Keratinocyte (primary cell): ENCODE measurements around the gene RNF121.

ENCODE experiments used
- EZH2 ChIP-seq: IDR thresholded peaks from one replicate; pipeline ENCODE4 v1.6.1; 2012; ENCODE audit warnings: inconsistent platforms, mild to moderate bottlenecking, low read length, moderate library complexity
- TF ChIP-seq, protein P1 (sequence below), 3 experiments: IDR thresholded peaks in 1 of 3; conservative IDR thresholded peaks in 1 of 3; optimal IDR thresholded peaks in 1 of 3; 2 replicates in 2 of 3; 3 replicates in 1 of 3; pipeline versions ENCODE3 to v1.5.1; 2011; ENCODE audit warnings: low read length in 3 of 3, mild to moderate bottlenecking in 3 of 3, moderate library complexity in 2 of 3, control low read depth in 1 of 3, inconsistent platforms in 1 of 3; ENCODE audit not compliant: insufficient read depth in 2 of 3; ENCODE audit errors: extremely low read depth in 1 of 3

DNA sequence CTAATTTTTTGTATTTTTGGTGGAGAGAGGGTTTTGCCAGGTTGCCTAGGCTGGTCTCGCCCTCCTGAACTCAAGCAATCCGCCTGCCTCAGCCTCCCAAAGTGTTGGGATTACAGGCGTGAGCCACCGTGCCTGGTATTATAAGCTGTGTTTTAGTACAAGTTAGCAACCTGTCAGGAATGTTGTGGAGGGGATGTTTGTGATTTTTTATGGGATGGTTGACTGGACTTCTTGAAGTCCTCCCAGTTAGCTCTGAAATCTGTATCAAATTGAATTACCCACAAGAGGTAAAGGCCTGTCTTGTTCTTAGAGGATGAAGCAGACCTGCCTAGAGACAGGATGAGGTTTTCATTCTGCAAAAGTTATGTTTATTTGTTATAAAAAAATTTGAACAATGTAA is 35.8 kb downstream of the RNF121 start:
- TF ChIP-seq EZH2: no peak
- TF ChIP-seq, protein P1, sequence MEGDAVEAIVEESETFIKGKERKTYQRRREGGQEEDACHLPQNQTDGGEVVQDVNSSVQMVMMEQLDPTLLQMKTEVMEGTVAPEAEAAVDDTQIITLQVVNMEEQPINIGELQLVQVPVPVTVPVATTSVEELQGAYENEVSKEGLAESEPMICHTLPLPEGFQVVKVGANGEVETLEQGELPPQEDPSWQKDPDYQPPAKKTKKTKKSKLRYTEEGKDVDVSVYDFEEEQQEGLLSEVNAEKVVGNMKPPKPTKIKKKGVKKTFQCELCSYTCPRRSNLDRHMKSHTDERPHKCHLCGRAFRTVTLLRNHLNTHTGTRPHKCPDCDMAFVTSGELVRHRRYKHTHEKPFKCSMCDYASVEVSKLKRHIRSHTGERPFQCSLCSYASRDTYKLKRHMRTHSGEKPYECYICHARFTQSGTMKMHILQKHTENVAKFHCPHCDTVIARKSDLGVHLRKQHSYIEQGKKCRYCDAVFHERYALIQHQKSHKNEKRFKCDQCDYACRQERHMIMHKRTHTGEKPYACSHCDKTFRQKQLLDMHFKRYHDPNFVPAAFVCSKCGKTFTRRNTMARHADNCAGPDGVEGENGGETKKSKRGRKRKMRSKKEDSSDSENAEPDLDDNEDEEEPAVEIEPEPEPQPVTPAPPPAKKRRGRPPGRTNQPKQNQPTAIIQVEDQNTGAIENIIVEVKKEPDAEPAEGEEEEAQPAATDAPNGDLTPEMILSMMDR (optimal IDR thresholded peaks at IDR 0.05 in 1 of 3, IDR thresholded peaks at IDR 0.05 in 1 of 3, conservative IDR thresholded peaks at IDR 0.05 in 1 of 3; ENCODE audit: extremely low read depth in 1 of 3, insufficient read depth in 2 of 3, low read length in 3 of 3): no peak
